ENCODE data around the gene ADGRL3.
"Not testable (repeated sequence)": the region's sequence is repeated elsewhere in the genome, so short reads cannot be mapped to it uniquely, and the experiment has no call there.

ADGRL3 gene

GRCh38 chr4:61571761-61572559 lies 371.8 kb downstream of the ADGRL3 start:
- DNase-seq, result no peak

DNA sequence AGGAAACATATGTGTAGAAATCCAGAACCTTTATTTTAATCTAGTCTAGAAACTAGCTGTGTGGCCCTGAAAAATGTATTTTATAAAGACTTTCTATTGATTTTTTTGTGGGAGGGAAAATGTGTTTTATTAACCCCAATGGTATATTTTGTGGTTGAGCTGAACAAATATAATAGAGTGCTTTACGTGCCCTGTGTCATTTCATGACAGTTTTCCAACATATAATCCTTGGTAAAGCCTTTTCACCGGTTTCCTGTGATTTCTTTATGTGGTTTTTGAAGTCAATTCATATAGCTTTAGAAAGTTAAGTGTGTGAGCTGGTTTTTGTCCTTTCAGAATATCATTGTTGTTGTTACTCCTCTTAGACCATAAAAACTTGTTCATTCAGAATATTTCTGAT lies 375.7 kb downstream of the ADGRL3 start:
- no peak for DNase-seq

DNA sequence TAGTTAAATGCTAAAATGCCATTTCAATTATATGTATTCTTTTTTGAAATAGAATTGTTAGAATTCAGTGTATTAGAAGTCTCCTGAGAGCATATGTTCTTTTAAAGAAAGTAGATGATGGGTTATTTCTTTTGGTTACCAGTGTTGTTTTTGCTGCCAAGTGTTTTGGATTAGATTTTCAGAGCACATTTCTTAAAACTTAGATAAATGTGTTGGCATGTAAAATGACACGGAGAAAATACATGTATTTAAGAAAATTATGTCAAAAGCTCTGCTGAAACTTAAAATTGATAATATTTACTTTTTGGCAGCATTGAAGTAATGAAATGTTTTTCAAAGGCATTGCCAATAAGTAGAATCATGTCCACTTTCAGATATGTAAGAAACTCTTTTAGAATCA lies 379.7 kb downstream of the ADGRL3 start:
- DNase-seq, result no peak

- no peak for DNase-seq
These were observed 380.7 kb downstream of the ADGRL3 start for GRCh38 chr4:61580721-61581377.

- no peak for DNase-seq
These were observed 383.6 kb downstream of the ADGRL3 start for GRCh38 chr4:61583696-61584095.

- DNase-seq, result no peak
These were observed 388.7 kb downstream of the ADGRL3 start for GRCh38 chr4:61588621-61589402.

DNA sequence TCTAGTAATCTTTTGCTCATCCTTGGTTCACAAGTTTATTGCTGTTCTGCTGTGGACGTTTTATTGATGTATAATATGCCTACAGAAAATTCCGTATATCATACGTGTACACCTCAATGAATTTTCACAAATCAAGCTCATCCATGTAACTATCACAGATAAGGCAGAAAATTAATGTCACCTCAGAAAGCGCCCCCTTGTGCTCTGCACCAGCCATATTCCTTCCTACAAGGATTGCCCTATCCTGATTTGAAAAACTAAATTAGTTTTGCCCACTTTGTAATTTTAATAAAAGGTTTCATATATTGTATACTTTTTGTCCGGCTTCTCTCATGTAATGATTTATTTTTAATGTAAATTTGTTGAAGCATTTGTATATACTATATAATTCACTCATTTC lies 390.8 kb downstream of the ADGRL3 start:
- DNase-seq, result no peak

DNA sequence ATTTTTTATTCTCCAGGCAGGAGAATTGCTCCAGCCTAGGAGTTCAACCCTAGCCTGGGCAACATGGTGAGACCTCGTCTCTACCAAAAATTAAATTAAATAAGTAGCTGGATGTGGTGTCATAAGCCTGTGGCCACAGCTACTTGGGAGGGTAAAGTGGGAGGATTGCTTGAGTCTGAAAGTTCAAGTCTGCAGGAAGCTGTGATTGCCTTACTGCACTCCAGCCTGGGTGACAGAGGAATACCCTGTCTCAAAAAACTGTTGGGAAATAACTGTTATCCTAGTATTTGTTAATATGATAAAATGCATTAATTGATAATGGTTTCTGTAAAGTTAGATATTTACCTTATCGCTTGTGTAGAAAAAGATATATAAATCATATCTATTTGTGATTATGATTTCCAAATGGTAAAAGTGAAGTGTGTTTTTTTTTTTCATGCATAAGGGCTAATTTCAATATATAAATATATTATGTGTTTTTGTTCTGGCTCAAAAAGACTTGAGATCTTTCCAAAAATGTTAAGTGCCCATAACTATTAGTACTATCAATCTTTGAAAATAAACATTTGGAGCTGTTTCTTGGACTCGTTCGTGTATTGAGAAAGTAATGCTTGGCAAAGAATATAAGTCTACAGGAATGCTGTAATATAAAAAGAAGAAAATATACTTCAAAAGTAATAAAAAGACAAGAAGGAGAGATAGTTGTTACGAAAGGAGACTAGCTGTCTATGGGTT lies 396.6 kb downstream of the ADGRL3 start:
- DNase-seq, result no peak

DNA sequence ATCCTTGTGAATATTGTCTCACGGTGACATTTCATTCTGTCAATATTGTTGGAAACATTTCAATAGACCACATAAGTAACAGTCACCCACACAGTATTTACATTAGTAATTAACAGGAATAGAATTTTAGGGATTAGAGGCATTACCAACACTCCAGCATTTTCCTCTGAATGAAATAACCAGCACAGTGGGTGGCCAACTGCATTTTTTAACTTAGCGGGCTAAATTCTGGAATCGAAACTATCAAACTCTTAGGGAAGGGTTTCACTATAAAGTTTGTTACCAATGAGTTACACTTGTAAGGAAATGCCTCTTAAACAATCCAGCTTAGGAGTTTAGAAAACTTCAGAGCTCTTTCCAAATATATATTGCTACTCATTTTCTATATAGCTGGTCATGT lies 403.0 kb downstream of the ADGRL3 start:
- DNase-seq, result no peak

- no peak for DNase-seq
These were observed 403.9 kb downstream of the ADGRL3 start for GRCh38 chr4:61604054-61604453.

GRCh38 chr4:61605984-61606383 lies 405.9 kb downstream of the ADGRL3 start:
- DNase-seq, result no peak

GRCh38 chr4:61614231-61614630 lies 414.1 kb downstream of the ADGRL3 start:
- no peak for DNase-seq

DNA sequence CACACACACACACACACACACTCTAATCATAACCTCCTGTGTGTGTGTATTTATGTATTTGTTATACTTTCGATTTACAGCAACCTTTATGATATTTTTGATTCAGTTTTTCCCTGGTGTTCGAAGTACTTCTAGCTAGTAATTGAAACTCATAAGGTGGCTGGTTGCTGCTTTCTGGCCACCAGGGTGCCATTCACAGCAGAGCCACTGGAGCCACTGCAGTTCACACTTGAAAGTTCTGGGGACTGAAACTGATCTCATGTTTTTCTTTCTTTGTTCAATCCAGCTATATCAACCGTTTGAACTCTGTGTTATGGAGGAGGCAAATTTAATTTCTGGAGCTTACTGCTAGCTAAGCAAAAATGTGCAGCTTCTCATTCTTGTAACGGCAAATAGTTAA lies 419.4 kb downstream of the ADGRL3 start:
- DNase-seq, result no peak

DNA sequence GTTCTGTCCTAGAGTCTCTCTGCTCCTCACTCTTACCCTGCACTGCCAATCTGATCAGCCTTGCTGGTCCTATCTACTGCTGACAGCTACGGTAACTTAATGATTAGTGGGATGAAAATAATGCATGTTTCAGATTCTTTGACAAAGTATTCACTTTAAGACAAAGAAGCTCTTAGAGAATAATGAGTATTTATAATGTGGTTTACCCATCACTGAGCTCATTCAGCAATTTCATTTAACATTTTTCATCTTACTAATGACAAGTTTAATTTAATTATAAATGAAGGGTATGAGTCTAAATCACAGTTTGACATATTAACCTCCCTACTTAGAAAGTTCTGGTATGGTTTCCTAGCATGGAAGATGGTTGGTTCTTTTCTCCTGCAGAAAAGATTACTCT lies 428.2 kb downstream of the ADGRL3 start:
- DNase-seq, result no peak

DNA sequence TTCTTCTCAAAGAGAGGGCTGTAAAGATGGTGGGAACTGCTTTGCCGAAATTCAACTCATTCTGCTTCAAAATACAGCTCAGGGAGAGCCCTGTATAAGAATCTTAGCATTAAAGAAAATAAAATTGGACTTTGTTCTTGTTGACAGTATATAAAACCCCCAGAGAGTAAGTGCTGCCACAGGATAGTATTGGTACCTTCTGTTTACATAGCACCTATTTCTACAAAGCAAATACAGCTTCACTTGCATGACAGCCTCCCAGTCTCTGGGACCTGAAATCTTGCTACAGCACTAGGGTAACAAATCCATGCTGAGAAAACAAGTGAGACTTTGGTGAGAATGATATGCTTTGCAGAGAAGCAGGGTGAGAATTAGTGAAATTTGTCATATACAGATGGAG lies 428.6 kb downstream of the ADGRL3 start:
- DNase-seq, result no peak

DNA sequence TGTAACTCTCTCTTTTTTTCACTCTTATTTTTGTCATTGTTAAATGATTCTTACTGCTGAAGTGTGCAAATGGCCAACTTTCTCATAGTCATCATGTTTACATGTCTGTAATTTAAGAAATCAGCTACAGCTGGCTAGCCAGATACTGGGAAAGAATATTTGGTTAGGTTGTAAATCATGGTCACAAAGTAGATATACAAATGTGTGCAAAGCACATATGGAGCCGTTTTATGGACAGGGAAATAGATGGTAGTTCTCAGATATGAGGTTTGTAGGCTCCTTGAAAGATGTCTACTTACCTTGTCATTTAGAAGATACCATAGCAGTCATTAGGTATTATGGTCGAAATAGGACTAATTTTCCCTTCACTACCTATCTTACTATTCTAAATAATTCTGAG lies 430.4 kb downstream of the ADGRL3 start:
- DNase-seq, result no peak

- no peak for DNase-seq
These were observed 438.5 kb downstream of the ADGRL3 start for GRCh38 chr4:61638591-61638990.

DNA sequence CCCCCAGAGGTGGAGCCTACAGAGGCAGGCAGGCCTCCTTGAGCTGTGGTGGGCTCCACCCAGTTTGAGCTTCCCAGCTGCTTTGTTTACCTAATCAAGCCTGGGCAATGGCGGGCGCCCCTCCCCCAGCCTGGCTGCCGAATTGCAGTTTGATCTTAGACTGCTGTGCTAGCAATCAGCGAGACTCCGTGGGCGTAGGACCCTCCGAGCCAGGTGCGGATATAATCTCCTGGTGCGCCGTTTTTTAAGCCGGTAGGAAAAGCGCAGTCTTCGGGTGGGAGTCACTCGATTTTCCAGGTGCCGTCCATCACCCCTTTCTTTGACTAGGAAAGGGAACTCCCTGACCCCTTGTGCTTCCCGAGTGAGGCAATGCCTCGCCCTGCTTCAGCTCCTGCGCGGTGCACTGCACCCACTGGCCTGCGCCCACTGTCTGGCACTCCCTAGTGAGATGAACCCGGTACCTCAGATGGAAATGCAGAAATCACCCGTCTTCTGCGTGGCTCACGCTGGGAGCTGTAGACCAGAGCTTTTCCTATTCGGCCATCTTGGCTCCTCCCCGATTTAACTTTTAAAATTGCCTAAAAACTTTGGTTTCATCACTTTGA lies 446.7 kb downstream of the ADGRL3 start:
- DNase-seq, result not testable (repeated sequence)

DNA sequence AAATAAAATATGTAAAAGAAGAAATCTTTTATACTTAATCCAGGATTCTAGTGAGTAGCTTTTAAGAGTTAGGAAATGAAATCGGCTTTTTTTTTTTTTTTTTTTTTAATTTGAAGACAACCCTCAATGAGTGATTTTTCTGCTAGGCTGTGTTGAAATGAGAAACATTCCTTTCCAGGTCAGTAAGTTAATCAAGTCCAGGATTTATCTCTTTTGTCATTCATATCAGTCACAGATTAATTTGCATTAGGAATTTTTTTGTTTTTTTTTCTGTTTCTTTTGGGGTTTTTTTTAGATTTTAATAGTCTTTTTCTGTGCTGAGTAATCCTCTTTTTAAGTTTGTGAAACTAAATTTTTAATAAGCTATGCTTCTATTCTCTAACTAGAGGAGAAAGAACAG lies 448.1 kb downstream of the ADGRL3 start:
- no peak for DNase-seq

DNA sequence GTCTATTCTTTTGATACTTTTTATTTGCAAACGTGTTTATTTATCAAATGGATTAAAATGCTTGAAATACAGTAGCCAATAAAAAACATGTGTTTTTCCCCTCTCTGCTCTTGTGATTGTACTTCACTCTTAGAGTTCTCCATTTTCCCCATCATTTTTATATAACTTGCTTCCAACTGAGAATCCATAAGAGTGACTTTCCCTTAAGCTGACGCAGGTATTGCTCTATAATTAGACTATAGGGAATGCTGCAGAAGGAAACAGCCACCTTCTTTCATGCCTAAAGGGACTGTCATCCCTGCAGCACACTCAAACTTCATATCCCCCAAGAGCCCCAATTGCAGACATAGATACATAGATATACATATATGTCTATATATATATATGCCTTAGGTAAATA lies 456.9 kb downstream of the ADGRL3 start:
- DNase-seq, result no peak

DNA sequence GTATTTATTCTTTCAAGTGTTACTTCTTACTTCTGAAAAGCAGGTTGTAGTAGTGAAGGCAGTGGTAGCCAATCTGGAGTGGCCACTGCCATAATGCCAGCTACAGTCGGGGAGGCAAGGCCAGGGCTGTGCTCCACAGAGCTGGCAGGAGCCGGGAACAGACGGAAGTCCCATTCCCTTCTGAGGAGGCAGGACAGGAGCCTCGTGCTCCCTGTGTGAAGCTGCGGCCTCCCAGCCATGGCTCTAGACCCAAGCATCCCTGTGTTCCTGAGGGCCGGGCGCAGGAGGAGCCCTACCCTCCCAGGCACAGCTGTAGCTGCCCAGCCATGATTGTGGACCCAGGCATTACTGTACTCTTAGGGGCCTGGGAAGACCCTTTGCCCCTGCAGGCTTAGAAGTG lies 461.8 kb downstream of the ADGRL3 start:
- DNase-seq, result no peak

DNA sequence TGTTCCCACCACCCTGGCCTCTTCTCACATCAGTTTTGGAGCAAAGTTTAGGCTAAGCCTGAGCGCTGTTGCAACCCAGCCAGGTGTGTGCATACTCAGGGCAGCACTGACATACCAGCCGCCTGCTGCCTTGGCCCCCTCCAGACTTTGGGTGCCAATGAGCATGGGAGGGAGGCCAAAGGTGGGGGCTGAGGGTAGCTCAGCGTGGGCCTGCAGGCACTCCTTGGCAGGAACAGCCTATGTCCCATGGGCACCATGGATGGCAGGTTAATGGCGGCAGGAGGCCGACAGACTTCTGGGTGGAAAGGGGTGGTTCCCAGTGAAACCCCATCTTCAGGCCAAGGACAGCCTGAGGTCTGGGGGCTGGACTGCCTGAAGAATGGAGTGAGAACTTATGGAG lies 462.2 kb downstream of the ADGRL3 start:
- DNase-seq, result no peak

- DNase-seq, result no peak
These were observed 463.2 kb downstream of the ADGRL3 start for GRCh38 chr4:61663310-61663709.

Measured in CD4-positive, alpha-beta T cell treated with Interleukin-17A for 4 hours (primary cell).